K562 (cell line): ENCODE results near the gene FOSL1. TPM values are rescaled to one million over a fixed set of nuclear protein-coding genes. Genes with fewer than 3 reads are reported as not detected.

ENCODE experiments used
- ARHGAP35 ChIP-seq: fragments of 450-650 bp; IDR thresholded peaks from 2 replicates; pipeline ENCODE4 v1.6.1; 2018; ENCODE audit not compliant: partially characterized antibody
- CHD1 ChIP-seq: fragments of 200-600 bp; sonication (generic); IDR thresholded peaks from one replicate; pipeline ENCODE4 v1.6.1; 2012; ENCODE audit warnings: mild to moderate bottlenecking, moderate library complexity, low read length, inconsistent platforms
- ESRRB ChIP-seq: fragments of 250-450 bp; sonication (Bioruptor Pico); IDR thresholded peaks from 2 replicates; pipeline ENCODE4 v1.5.0; 2020; ENCODE audit warnings: mild to moderate bottlenecking, moderate library complexity, borderline replicate concordance
- KDM4B ChIP-seq, 2 experiments: fragments of 450-650 bp in 1 of 2; sonication (generic) in 1 of 2; IDR thresholded peaks; 2 replicates each; pipeline ENCODE4 v1.6.1; 2016 to 2017; ENCODE audit warnings: borderline replicate concordance in 2 of 2, antibody characterized with exemption in 1 of 2, low read depth in 1 of 2, mild to moderate bottlenecking in 1 of 2
- NFIX ChIP-seq: fragments of 250-450 bp; sonication (Bioruptor Pico); IDR thresholded peaks from 2 replicates; pipeline ENCODE4 v1.4.0; 2020; ENCODE audit warnings: low read depth, mild to moderate bottlenecking, moderate library complexity
- POLR2B ChIP-seq: fragments of 450-650 bp; IDR thresholded peaks from 2 replicates; pipeline ENCODE4 v1.6.1; 2018; ENCODE audit warnings: low read depth; ENCODE audit not compliant: partially characterized antibody
- RBM39 ChIP-seq: fragments of 200-400 bp; formaldehyde crosslinking; optimal IDR thresholded peaks from 2 replicates; pipeline ENCODE3; 2018; ENCODE audit warnings: low read depth, low read length
- SUPT5H ChIP-seq: fragments of 450-650 bp; IDR thresholded peaks from 2 replicates; pipeline ENCODE4 v1.6.1; 2016
- XRCC4 ChIP-seq: IDR thresholded peaks from one replicate; pipeline ENCODE4 v1.6.1; 2011; ENCODE audit not compliant: insufficient read depth, insufficient read length; ENCODE audit errors: extremely low read depth
- ZNF717 ChIP-seq: fragments of 250-450 bp; sonication (Bioruptor Pico); IDR thresholded peaks from 2 replicates; pipeline ENCODE4 v1.5.0; 2021
- polyA plus RNA-seq, 8 experiments: library from polyadenylated mRNA; depleted of rRNA in 4 of 8; stranded (reverse) in 5 of 8; unstranded in 3 of 8; fragments of >200 nt; fragmentation: Nextera tagmentation in 2 of 8; fragmentation: Illumina TruSeq in 1 of 8; extraction: Ambion mirVana in 2 of 8; extraction: Trizol in 1 of 8; gene quantifications; 2 replicates each; pipeline versions ENCODE4 v1.2.1 to v1.2.3, GENCODE V29; 2011 to 2014; ENCODE audit warnings: inconsistent platforms in 1 of 8, missing spikeins in 1 of 8
- total RNA-seq, 7 experiments: library from RNA; depleted of rRNA in 6 of 7; stranded (reverse); fragments of >200 nt in 6 of 7; fragmentation: Illumina TruSeq in 2 of 7; extraction: Trizol in 2 of 7; gene quantifications; 2 replicates each; pipeline versions ENCODE4 v1.2.1 to v1.2.3, GENCODE V29; 2011 to 2021; ENCODE audit warnings: low replicate concordance in 1 of 7
- TF ChIP-seq, protein P1 (sequence below): fragments of 200-600 bp; sonication (generic); IDR thresholded peaks from one replicate; pipeline ENCODE4 v1.6.1; 2012; ENCODE audit warnings: mild to moderate bottlenecking, low read depth, low read length, inconsistent platforms
- TF ChIP-seq, protein P2 (sequence below): fragments of 450-650 bp; IDR thresholded peaks from 2 replicates; pipeline ENCODE4 v1.6.1; 2014; ENCODE audit warnings: low read depth, mild to moderate bottlenecking, moderate library complexity, borderline replicate concordance
- TF ChIP-seq, protein P3 (sequence below): sonication (generic); formaldehyde crosslinking; IDR thresholded peaks from 2 replicates; pipeline ENCODE4 v1.8.0; 2022; ENCODE audit warnings: missing genetic modification reagents, mild to moderate bottlenecking, borderline replicate concordance

The FOSL1 gene
- total and polyA plus RNA-seq, 9 of the 15 experiments (the other 6 are each of a cell fraction or from before 2014, with no cell fraction given) = 3.5 to 39.6 (median 10.0) TPM

DNA sequence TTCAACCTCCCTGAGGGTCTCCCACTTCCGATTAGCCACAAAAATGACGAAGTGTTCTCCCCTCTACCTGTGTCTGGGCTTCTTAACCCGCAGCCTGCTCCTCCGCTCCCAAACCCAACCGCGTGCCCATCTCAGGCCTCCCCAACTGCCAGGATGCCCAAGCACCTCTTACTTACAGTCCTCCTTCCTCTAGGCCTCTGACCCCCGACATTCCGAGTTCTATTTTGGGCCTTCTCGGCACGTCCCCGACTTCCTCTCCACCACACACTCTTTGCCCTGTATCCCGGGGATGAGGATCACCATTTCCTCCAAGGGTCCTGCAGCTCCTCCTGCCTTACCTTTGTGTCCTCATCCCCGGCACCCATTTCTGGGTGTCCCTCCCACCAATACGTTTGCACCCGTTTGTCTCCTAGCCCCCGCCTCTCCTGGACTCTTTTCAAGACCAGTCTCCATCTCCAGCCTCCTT is 40.3 kb downstream of the FOSL1 start (continued):
- TF ChIP-seq SUPT5H (peak; percentile 86), CHD1 (peak; percentile 99), RBM39 (no peak), XRCC4 (no peak), KDM4B (IDR thresholded peaks at IDR 0.05; ENCODE audit: borderline replicate concordance in 2 of 2, low read depth in 1 of 2) (0 out of 4 replicates have a peak, but pooled peaks of 1 of the 2 experiments have one; percentile 4), ESRRB (no peak), NFIX (CRISPR knock-in tag) (no peak), ZNF717 (CRISPR knock-in tag) (0 out of 2 replicates have a peak, but pooled peaks have one; percentile 11), POLR2B (peak; percentile 66), ARHGAP35 (peak; percentile 63)
- TF ChIP-seq, protein P1, sequence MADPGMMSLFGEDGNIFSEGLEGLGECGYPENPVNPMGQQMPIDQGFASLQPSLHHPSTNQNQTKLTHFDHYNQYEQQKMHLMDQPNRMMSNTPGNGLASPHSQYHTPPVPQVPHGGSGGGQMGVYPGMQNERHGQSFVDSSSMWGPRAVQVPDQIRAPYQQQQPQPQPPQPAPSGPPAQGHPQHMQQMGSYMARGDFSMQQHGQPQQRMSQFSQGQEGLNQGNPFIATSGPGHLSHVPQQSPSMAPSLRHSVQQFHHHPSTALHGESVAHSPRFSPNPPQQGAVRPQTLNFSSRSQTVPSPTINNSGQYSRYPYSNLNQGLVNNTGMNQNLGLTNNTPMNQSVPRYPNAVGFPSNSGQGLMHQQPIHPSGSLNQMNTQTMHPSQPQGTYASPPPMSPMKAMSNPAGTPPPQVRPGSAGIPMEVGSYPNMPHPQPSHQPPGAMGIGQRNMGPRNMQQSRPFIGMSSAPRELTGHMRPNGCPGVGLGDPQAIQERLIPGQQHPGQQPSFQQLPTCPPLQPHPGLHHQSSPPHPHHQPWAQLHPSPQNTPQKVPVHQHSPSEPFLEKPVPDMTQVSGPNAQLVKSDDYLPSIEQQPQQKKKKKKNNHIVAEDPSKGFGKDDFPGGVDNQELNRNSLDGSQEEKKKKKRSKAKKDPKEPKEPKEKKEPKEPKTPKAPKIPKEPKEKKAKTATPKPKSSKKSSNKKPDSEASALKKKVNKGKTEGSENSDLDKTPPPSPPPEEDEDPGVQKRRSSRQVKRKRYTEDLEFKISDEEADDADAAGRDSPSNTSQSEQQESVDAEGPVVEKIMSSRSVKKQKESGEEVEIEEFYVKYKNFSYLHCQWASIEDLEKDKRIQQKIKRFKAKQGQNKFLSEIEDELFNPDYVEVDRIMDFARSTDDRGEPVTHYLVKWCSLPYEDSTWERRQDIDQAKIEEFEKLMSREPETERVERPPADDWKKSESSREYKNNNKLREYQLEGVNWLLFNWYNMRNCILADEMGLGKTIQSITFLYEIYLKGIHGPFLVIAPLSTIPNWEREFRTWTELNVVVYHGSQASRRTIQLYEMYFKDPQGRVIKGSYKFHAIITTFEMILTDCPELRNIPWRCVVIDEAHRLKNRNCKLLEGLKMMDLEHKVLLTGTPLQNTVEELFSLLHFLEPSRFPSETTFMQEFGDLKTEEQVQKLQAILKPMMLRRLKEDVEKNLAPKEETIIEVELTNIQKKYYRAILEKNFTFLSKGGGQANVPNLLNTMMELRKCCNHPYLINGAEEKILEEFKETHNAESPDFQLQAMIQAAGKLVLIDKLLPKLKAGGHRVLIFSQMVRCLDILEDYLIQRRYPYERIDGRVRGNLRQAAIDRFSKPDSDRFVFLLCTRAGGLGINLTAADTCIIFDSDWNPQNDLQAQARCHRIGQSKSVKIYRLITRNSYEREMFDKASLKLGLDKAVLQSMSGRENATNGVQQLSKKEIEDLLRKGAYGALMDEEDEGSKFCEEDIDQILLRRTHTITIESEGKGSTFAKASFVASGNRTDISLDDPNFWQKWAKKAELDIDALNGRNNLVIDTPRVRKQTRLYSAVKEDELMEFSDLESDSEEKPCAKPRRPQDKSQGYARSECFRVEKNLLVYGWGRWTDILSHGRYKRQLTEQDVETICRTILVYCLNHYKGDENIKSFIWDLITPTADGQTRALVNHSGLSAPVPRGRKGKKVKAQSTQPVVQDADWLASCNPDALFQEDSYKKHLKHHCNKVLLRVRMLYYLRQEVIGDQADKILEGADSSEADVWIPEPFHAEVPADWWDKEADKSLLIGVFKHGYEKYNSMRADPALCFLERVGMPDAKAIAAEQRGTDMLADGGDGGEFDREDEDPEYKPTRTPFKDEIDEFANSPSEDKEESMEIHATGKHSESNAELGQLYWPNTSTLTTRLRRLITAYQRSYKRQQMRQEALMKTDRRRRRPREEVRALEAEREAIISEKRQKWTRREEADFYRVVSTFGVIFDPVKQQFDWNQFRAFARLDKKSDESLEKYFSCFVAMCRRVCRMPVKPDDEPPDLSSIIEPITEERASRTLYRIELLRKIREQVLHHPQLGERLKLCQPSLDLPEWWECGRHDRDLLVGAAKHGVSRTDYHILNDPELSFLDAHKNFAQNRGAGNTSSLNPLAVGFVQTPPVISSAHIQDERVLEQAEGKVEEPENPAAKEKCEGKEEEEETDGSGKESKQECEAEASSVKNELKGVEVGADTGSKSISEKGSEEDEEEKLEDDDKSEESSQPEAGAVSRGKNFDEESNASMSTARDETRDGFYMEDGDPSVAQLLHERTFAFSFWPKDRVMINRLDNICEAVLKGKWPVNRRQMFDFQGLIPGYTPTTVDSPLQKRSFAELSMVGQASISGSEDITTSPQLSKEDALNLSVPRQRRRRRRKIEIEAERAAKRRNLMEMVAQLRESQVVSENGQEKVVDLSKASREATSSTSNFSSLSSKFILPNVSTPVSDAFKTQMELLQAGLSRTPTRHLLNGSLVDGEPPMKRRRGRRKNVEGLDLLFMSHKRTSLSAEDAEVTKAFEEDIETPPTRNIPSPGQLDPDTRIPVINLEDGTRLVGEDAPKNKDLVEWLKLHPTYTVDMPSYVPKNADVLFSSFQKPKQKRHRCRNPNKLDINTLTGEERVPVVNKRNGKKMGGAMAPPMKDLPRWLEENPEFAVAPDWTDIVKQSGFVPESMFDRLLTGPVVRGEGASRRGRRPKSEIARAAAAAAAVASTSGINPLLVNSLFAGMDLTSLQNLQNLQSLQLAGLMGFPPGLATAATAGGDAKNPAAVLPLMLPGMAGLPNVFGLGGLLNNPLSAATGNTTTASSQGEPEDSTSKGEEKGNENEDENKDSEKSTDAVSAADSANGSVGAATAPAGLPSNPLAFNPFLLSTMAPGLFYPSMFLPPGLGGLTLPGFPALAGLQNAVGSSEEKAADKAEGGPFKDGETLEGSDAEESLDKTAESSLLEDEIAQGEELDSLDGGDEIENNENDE = no peak
- TF ChIP-seq, protein P2, sequence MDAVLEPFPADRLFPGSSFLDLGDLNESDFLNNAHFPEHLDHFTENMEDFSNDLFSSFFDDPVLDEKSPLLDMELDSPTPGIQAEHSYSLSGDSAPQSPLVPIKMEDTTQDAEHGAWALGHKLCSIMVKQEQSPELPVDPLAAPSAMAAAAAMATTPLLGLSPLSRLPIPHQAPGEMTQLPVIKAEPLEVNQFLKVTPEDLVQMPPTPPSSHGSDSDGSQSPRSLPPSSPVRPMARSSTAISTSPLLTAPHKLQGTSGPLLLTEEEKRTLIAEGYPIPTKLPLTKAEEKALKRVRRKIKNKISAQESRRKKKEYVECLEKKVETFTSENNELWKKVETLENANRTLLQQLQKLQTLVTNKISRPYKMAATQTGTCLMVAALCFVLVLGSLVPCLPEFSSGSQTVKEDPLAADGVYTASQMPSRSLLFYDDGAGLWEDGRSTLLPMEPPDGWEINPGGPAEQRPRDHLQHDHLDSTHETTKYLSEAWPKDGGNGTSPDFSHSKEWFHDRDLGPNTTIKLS = no peak; the same call in 1 of the 2 replicates
- TF ChIP-seq, protein P3, sequence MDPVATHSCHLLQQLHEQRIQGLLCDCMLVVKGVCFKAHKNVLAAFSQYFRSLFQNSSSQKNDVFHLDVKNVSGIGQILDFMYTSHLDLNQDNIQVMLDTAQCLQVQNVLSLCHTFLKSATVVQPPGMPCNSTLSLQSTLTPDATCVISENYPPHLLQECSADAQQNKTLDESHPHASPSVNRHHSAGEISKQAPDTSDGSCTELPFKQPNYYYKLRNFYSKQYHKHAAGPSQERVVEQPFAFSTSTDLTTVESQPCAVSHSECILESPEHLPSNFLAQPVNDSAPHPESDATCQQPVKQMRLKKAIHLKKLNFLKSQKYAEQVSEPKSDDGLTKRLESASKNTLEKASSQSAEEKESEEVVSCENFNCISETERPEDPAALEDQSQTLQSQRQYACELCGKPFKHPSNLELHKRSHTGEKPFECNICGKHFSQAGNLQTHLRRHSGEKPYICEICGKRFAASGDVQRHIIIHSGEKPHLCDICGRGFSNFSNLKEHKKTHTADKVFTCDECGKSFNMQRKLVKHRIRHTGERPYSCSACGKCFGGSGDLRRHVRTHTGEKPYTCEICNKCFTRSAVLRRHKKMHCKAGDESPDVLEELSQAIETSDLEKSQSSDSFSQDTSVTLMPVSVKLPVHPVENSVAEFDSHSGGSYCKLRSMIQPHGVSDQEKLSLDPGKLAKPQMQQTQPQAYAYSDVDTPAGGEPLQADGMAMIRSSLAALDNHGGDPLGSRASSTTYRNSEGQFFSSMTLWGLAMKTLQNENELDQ (CRISPR knock-in tag) = no peak
